Fibroblast of mammary gland (primary cell): Measurements from ENCODE around the gene SUFU.
"Not testable (repeated sequence)": the region's sequence is repeated elsewhere in the genome, so short reads cannot be mapped to it uniquely, and the experiment has no call there.

ENCODE experiments used
- DNase-seq: peaks from one replicate; pipeline ENCODE4 v3.0.0-alpha.2; 2010; ENCODE audit warnings: low read depth
- H3K4me3 ChIP-seq: 2 replicates; pipeline ENCODE4 v1.5.1; 2011; ENCODE audit warnings: low read depth, mild to moderate bottlenecking, low read length, moderate library complexity; ENCODE audit not compliant: control insufficient read depth
- TF ChIP-seq, protein P1 (sequence below): conservative IDR thresholded peaks from 2 replicates; pipeline ENCODE4 v1.5.1; 2011; ENCODE audit warnings: low read depth, low read length, inconsistent platforms; ENCODE audit not compliant: control insufficient read depth, insufficient read depth

The SUFU gene

DNA sequence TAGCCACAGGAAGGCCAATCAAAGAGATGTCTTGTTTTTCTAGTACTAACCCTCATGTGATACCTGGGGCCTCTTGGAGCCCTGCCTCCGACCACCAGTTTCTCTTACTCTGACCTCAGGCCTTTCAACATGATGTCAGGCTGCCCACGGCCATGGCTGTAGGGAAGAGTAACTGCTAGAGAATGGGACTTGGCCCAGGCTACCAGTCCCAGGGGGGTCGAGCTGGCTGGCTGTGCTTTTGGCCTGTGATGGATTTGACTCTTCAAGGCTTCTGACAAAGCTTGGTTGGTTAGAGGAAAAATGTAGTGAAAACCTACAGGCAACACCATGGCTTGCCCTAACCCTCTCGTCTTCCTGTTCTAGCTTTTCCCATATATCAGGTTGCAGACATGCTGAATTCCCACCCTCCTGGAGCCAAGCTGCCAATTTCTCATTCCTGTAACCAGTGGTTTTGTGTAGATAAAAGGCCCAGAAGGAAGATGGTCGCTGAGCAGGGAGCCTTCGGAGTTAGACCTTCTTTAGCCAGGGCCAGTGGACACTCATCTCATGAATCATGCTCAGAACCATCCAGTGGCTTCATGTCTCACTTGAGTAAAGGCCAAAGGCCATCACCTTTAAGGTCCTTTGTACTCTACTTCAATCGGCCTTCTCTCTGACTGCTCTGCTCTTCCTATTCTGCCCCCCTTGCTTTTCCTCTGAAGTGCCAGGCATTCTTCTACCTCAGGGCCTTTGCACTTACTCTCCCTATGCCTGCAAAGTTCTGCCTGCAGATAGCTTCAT lies 19.7 kb downstream of the SUFU start:
- no peak overlapping the region for H3K4me3 ChIP-seq
- TF ChIP-seq, protein P1, sequence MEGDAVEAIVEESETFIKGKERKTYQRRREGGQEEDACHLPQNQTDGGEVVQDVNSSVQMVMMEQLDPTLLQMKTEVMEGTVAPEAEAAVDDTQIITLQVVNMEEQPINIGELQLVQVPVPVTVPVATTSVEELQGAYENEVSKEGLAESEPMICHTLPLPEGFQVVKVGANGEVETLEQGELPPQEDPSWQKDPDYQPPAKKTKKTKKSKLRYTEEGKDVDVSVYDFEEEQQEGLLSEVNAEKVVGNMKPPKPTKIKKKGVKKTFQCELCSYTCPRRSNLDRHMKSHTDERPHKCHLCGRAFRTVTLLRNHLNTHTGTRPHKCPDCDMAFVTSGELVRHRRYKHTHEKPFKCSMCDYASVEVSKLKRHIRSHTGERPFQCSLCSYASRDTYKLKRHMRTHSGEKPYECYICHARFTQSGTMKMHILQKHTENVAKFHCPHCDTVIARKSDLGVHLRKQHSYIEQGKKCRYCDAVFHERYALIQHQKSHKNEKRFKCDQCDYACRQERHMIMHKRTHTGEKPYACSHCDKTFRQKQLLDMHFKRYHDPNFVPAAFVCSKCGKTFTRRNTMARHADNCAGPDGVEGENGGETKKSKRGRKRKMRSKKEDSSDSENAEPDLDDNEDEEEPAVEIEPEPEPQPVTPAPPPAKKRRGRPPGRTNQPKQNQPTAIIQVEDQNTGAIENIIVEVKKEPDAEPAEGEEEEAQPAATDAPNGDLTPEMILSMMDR = no peak
- DNase-seq = peak; percentile 90

GRCh38 chr10:102524746-102525145 lies 21.0 kb downstream of the SUFU start:
- H3K4me3 ChIP-seq = no peak overlapping the region
- DNase-seq = no peak
- TF ChIP-seq, protein P1 = no peak

- H3K4me3 ChIP-seq = no peak overlapping the region
- no peak for DNase-seq
- TF ChIP-seq, protein P1 = no peak
Measured at GRCh38 chr10:102527546-102527945, 23.8 kb downstream of the SUFU start.

- no peak overlapping the region for H3K4me3 ChIP-seq
- TF ChIP-seq, protein P1 = no peak
- DNase-seq = no peak
Measured at GRCh38 chr10:102534333-102534732, 30.6 kb downstream of the SUFU start.

DNA sequence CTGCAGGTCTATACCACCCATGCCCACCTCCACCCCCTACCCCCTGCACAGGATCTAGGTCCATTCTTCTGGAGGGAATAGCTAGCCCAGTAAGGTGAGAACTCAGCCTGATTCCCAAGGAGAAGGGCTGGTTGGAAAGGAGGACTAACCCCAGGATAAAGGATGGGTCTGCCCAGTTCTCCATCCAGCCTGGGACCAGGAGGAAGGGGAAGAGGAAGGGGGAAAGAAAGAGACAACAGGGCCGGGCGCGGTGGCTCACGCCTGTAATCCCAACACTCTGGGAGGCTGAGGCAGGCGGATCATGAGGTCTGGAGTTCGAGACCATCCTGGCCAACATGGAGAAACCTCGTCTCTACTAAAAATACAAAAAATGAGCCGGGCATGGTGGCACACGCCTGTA lies 31.2 kb downstream of the SUFU start:
- not testable (repeated sequence) for H3K4me3 ChIP-seq, DNase-seq

- no peak for DNase-seq
- TF ChIP-seq, protein P1 = no peak
Measured at GRCh38 chr10:102535481-102536147, 31.8 kb downstream of the SUFU start.

DNA sequence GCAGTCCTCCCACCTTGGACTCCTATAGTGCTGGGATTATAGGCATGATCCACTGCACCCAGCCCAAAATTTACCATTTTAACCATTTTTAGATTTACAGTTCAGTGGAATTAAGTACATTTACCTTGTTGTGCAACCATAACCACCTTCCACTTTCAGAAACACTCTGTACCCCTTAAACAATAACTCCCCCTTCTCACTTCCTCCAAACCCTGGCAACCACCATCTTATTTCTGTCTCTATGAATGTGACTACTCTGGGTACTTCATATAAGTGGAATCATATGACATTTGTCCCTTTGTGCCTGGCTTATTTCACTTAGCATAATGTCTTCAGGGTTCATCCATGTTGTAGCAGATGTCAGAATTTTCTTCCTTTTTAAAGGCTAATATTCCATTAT lies 33.6 kb downstream of the SUFU start:
- H3K4me3 ChIP-seq = no peak overlapping the region
- no peak for DNase-seq
- TF ChIP-seq, protein P1 = no peak

More at GRCh38 chr10:102535481-102536147, 31.8 kb downstream of the SUFU start:
- no peak overlapping the region for H3K4me3 ChIP-seq
